GM10266 (cell line): Measurements from ENCODE around the gene LSAMP.

Experiments used
- DNase-seq: peaks from one replicate; pipeline ENCODE4 v3.0.0; 2012; ENCODE audit errors: extremely low spot score
- TF ChIP-seq, protein P1 (sequence below): IDR thresholded peaks from 2 replicates; pipeline ENCODE4 v1.5.1; 2012; ENCODE audit warnings: mild to moderate bottlenecking, low read depth; ENCODE audit not compliant: control insufficient read depth, insufficient read depth; ENCODE audit errors: missing control alignments

Gene LSAMP

DNA sequence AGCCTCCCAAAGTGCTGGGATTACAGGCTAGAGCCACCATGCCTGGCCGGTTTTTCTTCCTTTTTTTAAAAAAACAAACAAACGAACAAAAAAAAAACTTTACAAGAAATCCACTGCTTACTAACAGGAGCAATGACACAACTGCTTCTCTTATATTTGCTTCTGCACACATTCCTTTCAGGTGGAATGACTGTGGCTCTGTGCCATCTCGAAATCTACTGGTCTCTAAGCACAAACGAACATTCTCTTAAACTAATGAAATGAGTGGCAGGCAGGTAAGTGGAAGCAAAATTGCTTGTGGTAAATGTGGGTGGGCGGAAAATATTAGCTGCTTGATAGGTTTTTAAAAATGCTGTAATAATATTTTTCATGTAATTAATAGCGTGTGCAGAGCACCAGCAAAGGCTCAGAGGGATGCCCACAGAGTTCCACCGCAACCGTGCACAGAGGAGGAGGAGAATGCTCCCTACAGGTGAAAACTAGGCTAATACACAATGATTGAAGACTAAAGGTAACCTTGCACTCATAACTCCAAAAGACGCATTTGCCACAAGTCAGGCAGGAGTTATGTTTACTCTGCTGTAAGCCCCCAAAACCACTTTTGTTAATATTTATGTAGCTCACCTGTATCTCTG, 77.4 kb downstream of the LSAMP start:
- no peak for DNase-seq
- TF ChIP-seq, protein P1, sequence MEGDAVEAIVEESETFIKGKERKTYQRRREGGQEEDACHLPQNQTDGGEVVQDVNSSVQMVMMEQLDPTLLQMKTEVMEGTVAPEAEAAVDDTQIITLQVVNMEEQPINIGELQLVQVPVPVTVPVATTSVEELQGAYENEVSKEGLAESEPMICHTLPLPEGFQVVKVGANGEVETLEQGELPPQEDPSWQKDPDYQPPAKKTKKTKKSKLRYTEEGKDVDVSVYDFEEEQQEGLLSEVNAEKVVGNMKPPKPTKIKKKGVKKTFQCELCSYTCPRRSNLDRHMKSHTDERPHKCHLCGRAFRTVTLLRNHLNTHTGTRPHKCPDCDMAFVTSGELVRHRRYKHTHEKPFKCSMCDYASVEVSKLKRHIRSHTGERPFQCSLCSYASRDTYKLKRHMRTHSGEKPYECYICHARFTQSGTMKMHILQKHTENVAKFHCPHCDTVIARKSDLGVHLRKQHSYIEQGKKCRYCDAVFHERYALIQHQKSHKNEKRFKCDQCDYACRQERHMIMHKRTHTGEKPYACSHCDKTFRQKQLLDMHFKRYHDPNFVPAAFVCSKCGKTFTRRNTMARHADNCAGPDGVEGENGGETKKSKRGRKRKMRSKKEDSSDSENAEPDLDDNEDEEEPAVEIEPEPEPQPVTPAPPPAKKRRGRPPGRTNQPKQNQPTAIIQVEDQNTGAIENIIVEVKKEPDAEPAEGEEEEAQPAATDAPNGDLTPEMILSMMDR, result no peak

DNA sequence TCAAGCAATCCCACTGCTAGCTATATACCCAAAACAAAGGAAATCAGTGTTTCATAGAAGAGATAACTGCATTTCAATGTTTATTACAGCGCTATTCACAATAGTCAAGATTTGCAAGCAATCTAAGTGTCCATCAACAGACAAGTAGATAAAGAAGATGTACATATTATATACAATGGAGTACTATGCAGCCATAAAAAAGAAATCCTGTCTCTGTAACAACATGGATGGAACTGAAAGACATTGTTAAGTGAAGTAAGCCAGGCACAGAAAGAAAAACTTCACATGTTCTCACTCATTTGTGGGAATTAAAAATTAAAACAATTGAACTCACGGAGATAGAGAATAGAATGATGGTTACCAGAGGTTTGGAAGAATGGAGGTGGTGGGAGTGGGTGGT, 89.2 kb downstream of the LSAMP start:
- TF ChIP-seq, protein P1, result no peak
- no peak for DNase-seq

DNA sequence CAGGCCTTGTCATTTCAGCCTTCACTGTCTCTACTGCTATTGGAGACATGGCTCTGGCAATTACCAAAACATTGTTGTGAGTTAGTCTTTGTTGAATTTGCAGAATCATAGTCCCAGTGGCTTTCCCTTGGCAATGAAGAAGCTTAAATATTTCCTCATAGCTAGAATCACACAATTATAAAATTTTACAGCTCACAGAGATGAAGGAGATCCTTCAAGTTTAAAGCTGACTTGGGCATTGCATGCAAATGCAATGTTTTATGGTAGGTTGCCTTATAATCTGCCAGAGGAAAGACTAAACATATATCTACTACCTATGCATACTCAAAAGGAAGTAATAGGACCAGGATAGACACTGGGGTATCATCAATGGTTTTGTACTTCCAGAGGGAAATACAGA, 90.9 kb downstream of the LSAMP start:
- DNase-seq, result no peak

DNA sequence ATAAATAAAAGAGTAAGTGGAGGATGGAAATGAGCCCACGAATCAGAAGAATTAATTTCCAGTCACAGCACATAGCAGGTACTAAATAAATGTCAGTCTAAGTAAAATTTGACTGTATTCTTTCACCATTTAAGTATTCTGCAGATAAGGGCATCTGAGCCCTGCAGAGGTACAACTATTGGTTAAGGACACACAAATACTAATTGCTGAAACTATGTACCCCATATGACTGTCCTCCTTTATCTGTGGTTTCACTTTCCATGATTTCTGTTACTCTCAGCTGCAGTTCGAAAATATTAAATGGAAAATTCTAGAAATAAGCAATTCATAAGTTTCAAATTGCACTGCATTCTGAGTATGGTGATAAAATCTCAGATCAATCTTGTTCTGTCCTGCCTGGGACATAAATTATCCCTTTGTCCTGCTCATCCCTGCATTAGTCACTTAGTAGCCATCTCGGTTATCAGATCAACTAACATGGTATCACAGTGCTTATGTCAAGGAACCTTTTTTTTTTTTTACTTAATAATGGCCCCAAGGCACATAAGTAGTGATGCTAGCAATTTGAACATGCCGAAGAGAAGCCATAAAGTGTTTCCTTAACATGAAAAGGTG, 95.1 kb downstream of the LSAMP start:
- no peak for DNase-seq
- TF ChIP-seq, protein P1, result no peak

More for the DNA sequence above, 90.9 kb downstream of the LSAMP start:
- TF ChIP-seq, protein P1, result no peak

DNA sequence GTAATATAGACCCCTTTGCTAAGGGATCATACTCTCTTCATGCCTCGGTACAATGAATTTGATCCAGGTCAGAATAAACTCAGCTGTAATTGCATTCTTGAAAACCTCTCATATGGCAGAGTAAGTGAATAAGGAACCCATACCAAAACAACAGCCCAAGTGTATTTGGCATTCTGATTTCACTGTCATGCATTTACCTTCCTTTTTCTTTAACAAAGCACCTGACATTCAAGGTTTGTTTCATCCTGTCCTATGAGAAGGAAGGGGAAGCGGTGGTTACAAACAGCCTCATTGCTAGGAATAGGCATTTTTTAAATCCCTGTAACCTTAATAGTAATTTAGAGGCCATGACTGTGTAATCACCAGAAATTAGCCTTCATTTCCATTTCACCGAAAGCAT, 97.1 kb downstream of the LSAMP start:
- TF ChIP-seq, protein P1, result no peak
- no peak for DNase-seq

DNA sequence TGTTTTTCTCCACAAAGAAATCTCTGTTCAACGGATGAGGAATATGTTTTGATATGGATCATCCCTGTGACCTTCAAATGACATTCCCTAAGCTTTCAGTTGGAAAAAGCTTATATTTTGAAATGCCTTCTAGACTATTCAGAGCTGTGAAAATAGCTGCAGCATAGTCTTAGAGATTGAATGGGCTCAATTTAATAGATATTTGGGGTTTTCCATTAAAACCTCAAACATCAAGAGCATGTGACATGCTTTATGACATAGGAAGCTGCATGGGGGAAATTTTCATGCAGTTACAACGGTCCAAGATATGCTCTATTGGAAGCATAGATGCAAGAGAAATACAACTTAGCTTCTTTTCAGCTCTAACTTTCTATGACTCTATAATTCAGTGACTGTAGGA, 102.8 kb downstream of the LSAMP start:
- TF ChIP-seq, protein P1, result no peak
- DNase-seq, result no peak

DNA sequence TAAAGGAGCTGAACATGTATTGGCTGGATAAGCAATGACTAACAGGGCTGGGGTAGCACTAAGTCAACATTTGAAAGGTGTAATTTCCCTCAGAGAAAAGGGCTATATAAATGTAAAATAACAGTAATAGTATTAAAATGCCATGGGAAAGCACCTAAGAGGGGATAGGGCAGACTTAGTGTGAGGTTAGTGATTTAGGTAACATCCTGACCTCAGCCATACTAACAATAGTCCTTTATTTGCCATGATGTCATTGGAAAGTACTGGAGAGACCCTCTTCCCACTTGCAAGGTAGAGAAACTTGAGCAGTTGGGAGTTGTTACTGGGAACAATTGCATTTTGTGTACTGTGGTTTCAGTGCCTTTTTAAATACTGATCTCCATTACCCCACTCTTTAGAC, 103.4 kb downstream of the LSAMP start:
- TF ChIP-seq, protein P1, result no peak
- DNase-seq, result no peak
